C4-2B (cell line): ENCODE results near the gene GDPD3.
A peak's percentile ranks its signal among the peaks of the same experiment; 100 is the strongest.

Experiments used
- H3K27ac ChIP-seq: fragments of 450-650 bp; 2 replicates; pipeline ENCODE4 v1.5.1; 2017
- ZFX ChIP-seq: fragments of 450-650 bp; IDR thresholded peaks from 2 replicates; pipeline ENCODE4 v1.6.1; 2017
- TF ChIP-seq, protein P1 (sequence below): fragments of 450-650 bp; conservative IDR thresholded peaks from 2 replicates; pipeline ENCODE4 v1.5.1; 2017; ENCODE audit warnings: mild to moderate bottlenecking

GDPD3 gene

DNA sequence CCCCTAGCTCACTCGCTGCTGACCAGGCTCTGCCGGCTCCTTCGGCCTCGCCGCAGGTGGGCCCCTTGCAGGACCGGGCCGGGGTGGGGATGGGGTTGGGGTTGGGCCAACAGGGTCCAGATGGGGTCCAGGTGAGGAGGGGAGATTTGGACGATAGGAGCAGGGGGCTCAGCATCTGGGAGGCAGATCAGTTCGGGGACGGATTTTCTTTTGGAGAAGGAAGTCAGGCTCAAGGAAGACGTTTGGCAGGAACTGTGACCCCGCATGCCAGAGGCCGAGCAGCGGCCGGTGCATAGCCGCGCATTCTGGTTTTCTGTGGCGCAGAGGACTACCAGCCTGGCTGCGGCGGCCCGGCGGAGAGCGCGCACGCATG, 48.6 kb downstream of the GDPD3 start:
- no peak for TF ChIP-seq ZFX
- TF ChIP-seq, protein P1, sequence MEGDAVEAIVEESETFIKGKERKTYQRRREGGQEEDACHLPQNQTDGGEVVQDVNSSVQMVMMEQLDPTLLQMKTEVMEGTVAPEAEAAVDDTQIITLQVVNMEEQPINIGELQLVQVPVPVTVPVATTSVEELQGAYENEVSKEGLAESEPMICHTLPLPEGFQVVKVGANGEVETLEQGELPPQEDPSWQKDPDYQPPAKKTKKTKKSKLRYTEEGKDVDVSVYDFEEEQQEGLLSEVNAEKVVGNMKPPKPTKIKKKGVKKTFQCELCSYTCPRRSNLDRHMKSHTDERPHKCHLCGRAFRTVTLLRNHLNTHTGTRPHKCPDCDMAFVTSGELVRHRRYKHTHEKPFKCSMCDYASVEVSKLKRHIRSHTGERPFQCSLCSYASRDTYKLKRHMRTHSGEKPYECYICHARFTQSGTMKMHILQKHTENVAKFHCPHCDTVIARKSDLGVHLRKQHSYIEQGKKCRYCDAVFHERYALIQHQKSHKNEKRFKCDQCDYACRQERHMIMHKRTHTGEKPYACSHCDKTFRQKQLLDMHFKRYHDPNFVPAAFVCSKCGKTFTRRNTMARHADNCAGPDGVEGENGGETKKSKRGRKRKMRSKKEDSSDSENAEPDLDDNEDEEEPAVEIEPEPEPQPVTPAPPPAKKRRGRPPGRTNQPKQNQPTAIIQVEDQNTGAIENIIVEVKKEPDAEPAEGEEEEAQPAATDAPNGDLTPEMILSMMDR, result no peak
- H3K27ac ChIP-seq, result peak overlapping the region; percentile 98

DNA sequence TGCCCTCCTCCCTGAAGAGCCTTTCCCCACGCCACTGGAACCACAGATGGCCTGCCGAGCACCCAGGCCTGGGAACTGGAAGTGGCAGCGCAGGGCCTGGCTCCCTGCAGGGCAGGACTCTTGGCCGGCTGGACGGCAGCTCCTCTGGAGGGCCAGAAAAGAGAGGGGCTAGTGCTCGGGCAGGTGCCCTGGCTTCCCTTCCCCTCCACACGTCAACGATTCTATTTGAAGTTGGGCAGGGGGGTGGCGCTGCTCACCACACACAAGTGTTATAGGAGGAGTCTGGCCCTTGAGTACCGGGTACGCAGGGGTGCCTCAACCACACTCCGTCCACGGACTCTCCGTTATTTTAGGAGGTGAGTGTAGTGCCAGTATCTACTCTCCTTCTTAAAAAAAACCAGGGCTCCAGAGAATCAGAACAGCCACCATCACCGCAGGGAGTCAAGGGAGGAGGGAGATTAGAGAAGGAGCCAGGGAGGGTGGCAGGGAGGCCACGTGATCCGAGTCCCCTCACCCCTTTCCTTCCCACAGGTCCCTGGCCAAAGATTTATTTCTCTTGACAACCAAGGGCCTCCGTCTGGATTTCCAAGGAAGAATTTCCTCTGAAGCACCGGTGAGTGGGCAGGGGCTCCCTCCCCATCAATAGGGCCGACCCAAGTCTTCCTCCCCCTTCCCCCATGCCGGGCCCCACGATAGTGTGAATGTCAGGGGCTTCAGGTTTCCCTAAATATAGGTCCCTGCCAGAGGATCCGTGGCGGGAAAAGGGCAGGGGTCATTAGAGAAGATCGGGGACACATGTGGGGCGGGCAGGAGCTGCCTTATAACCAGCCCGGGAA, 49.2 kb downstream of the GDPD3 start:
- TF ChIP-seq, protein P1, result peak; percentile 37
- TF ChIP-seq ZFX, result no peak; the same call in 1 of the 2 replicates
- H3K27ac ChIP-seq, result peak overlapping the region; percentile 98

DNA sequence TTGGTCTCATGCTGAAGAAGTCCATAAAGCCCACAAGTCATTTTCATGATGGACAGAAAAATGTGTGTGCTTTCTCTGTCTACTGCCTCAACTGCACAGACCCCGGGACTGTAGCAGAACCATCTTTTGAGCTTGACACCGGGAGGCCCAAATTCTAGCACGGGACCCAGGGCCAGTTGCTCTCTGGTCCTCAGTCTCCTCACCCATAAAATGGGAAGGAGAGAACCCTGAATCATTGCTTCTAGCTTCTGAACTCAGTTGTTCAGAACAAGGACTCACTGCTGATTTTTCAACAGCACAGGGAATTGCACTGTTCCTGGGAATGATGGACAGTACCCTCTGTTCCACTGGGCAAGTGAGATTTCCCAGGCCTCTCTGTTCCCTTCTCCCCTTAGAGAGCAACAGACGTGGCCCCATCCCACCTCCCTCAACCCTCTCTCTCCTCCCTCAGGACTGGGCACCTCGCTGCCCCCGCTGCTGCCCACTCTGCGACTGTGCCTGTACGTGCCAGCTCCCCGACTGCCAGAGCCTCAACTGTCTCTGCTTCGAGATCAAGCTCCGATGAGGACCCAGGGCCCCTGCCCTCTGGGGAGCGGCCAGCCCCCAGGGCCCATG, 50.0 kb downstream of the GDPD3 start:
- H3K27ac ChIP-seq, result peak overlapping the region; percentile 98
- TF ChIP-seq, protein P1, result no peak
- no peak for TF ChIP-seq ZFX

DNA sequence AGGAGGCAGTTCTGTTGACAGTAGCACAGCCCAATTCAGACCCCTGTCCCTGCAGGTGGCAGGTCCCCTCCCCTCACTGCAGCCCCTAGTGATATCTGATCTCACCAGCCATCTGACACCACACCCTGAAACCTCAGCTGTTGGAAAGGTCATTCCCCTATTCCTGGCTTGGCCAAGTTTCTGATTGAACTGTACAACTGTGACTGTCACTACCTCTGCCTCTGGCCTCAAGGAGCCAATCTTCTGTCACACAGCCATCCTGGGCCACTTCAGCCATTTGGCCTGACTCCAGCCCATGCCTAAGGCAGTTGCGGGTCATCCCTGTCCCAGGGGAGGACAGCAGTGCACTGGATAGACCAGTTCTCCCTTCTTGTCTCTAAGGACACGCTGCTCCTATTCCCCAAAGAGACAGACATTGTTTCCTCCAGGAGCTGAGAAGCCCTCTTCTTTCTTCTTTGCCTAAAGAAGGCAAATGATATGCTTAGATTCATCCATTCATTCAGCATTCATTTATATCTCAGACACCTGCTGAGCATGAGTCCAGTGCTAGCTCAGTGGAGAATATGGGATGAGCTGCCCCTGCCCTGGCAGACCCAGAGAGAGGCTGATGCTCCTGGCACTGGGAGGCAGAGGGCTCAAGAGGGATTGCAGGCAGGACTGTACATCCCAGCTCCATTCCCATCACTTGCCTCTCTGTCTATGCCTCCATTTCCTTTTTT, 52.3 kb downstream of the GDPD3 start:
- TF ChIP-seq, protein P1, result no peak
- no peak for TF ChIP-seq ZFX
- peak overlapping the region; percentile 69 for H3K27ac ChIP-seq

DNA sequence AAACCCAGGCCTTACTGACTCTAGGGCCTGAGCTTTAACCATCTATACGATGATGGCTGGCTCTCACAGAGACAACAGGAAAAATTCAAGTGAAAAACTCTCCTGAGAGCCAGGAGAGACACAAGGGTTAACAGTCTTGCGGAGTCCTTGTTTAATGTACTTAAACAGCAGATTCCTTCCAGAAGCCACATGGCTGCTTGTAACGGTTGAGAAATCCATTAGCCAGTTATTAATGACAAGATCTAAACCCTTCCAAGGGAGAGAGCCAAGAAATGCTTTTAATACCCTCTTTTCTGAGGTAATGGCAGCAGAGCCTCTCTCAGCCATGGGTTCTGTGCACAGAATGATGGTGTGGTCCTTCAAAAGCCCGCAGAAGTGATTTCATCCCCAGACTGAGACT, 53.0 kb downstream of the GDPD3 start:
- TF ChIP-seq, protein P1, result no peak
- no peak for TF ChIP-seq ZFX
- peak overlapping the region; percentile 69 for H3K27ac ChIP-seq

DNA sequence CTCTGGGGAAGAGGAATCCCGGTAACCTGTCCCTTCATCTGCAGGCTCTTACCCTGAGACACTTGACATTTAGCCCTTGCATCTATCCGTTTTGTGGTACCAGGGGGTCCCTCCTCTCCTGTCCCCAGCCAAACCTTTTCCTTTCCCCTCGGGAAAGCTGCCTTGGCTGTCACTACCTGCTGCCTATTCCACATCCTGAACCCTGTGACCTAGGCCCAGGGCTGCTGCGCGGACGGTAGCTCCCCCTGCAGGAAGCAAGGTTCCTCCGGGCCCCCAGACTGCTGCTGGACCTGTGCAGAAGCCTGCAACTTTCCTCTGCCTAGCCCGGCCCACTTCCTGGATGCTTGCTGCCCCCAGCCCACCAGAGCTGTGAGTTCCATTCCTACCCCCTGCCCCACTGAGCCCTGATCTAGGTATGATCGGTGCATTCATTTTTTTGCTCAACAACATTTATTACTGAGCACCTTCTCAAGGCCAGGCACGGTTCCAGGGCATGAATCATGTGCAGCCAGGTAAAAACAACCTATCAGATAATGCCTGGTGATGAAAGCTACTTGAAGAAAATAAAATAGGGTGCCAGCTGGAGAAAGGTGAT, 58.3 kb downstream of the GDPD3 start:
- TF ChIP-seq, protein P1, result no peak; the same call in 1 of the 2 replicates
- TF ChIP-seq ZFX, result no peak
- no peak overlapping the region; the same call in 1 of the 2 replicates for H3K27ac ChIP-seq
